ENCODE data around the gene HIRA. TPM values are rescaled to one million over a fixed set of nuclear protein-coding genes. Genes with fewer than 3 reads are reported as not detected.

HIRA gene
- total and polyA plus RNA-seq, 4 donors: 4.1 to 32.5 (median 23.0) TPM

DNA sequence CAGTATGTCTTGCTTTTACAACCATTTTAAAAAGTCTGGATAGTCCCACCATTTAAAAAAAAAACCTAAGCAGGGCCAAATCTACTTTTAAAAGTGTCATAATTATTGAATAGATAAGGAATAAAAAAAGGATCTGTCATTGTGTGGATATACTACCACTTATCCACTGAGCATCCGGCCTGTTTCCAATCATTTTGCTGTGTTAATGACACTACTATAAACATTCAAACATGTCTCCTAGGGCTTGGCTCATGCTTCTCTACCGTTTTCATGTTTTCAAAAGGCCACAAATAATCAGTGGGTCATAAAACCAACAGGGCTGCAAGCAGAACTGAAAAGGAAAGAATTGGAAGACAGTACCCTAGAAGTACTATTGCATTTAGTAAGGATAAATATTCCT is 28.5 kb upstream of the HIRA start:
- H3K27me3 ChIP-seq (ENCODE audit: control insufficient read depth in 4 of 4, insufficient read depth in 4 of 4, low read length in 3 of 4): no peaks in the 10 kb centered on the region
- no peaks in the 10 kb centered on the region for H3K9me3 ChIP-seq (ENCODE audit: control insufficient read depth in 4 of 4, low read length in 3 of 4)
- WGBS: 85% methylated on average over 2 of the region's 2 CpGs
- H3K4me3 ChIP-seq (ENCODE audit: low read depth in 1 of 3, low read length in 3 of 3): no peak overlapping the region
- H3K9ac ChIP-seq (ENCODE audit: low read depth in 1 of 2, low read length in 2 of 2): no peak overlapping the region
- peaks cover 5 to 58% (median 44%) of the 10 kb centered on the region in 4 donors for H3K36me3 ChIP-seq (ENCODE audit: control insufficient read depth in 4 of 4, insufficient read depth in 3 of 4, low read depth in 1 of 4, low read length in 3 of 4)
- H3K27ac ChIP-seq (ENCODE audit: low read depth in 1 of 2, low read length in 2 of 2): no peak overlapping the region
- H3K4me1 ChIP-seq (ENCODE audit: control insufficient read depth in 4 of 4, insufficient read depth in 4 of 4, low read length in 3 of 4): no peaks in the 10 kb centered on the region
- no peak for TF ChIP-seq SP1 (IDR thresholded peaks at IDR 0.05)
- TF ChIP-seq YY1 (IDR thresholded peaks at IDR 0.05): no peak
- no peak for TF ChIP-seq FOXA2 (IDR thresholded peaks at IDR 0.05)
- TF ChIP-seq TAF1 (conservative IDR thresholded peaks at IDR 0.05): no peak
- no peak for TF ChIP-seq NR2F2 (IDR thresholded peaks at IDR 0.05)
- no peak for TF ChIP-seq GABPA (IDR thresholded peaks at IDR 0.05 in 1 of 2, conservative IDR thresholded peaks at IDR 0.05 in 1 of 2)
- TF ChIP-seq, protein P1, sequence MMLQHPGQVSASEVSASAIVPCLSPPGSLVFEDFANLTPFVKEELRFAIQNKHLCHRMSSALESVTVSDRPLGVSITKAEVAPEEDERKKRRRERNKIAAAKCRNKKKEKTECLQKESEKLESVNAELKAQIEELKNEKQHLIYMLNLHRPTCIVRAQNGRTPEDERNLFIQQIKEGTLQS (IDR thresholded peaks at IDR 0.05): no peak
- no peak for TF ChIP-seq RXRA (IDR thresholded peaks at IDR 0.05)
- TF ChIP-seq, protein P2, sequence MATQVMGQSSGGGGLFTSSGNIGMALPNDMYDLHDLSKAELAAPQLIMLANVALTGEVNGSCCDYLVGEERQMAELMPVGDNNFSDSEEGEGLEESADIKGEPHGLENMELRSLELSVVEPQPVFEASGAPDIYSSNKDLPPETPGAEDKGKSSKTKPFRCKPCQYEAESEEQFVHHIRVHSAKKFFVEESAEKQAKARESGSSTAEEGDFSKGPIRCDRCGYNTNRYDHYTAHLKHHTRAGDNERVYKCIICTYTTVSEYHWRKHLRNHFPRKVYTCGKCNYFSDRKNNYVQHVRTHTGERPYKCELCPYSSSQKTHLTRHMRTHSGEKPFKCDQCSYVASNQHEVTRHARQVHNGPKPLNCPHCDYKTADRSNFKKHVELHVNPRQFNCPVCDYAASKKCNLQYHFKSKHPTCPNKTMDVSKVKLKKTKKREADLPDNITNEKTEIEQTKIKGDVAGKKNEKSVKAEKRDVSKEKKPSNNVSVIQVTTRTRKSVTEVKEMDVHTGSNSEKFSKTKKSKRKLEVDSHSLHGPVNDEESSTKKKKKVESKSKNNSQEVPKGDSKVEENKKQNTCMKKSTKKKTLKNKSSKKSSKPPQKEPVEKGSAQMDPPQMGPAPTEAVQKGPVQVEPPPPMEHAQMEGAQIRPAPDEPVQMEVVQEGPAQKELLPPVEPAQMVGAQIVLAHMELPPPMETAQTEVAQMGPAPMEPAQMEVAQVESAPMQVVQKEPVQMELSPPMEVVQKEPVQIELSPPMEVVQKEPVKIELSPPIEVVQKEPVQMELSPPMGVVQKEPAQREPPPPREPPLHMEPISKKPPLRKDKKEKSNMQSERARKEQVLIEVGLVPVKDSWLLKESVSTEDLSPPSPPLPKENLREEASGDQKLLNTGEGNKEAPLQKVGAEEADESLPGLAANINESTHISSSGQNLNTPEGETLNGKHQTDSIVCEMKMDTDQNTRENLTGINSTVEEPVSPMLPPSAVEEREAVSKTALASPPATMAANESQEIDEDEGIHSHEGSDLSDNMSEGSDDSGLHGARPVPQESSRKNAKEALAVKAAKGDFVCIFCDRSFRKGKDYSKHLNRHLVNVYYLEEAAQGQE (IDR thresholded peaks at IDR 0.05): no peak
- no peak for TF ChIP-seq HNF4A (conservative IDR thresholded peaks at IDR 0.05)
- no peak for TF ChIP-seq HNF4G (IDR thresholded peaks at IDR 0.05)
- TF ChIP-seq, protein P3, sequence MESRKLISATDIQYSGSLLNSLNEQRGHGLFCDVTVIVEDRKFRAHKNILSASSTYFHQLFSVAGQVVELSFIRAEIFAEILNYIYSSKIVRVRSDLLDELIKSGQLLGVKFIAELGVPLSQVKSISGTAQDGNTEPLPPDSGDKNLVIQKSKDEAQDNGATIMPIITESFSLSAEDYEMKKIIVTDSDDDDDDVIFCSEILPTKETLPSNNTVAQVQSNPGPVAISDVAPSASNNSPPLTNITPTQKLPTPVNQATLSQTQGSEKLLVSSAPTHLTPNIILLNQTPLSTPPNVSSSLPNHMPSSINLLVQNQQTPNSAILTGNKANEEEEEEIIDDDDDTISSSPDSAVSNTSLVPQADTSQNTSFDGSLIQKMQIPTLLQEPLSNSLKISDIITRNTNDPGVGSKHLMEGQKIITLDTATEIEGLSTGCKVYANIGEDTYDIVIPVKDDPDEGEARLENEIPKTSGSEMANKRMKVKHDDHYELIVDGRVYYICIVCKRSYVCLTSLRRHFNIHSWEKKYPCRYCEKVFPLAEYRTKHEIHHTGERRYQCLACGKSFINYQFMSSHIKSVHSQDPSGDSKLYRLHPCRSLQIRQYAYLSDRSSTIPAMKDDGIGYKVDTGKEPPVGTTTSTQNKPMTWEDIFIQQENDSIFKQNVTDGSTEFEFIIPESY (IDR thresholded peaks at IDR 0.05): no peak
- no peak for DNase-seq (ENCODE audit: low spot score)

DNA sequence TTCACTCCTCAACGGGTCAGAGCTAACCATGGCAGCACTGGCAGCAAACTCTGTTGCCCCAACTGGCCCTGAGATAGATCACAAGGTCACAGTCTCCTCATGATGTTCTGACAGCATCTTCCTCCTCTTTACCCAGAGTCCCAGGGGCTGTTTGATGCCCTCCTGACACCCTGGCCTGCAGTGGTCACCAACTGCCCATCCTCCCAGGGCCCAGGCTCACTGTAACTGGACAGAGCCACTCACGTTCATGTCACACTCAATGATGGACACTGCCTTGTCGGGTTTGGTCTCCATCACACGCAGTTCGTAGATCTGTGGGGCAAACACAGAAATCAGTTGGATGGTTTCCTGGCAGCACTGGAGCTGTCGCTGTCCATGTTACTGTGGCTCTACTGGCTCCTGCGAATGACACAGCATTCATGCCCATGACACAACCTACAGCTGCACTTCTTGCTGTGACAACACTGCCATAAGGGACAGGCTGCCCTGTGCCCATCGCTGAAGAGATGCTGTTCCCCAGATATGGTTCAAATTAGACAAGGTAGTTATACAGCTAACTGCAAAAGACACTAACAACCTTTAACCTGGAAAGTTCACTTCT is 26.4 kb upstream of the HIRA start:
- Histone ChIP-seq H3K9ac (ENCODE audit: low read depth in 1 of 2, low read length in 2 of 2) (no peak overlapping the region), H3K4me1 (ENCODE audit: control insufficient read depth in 4 of 4, insufficient read depth in 4 of 4, low read length in 3 of 4) (no peaks in the 10 kb centered on the region), H3K9me3 (ENCODE audit: control insufficient read depth in 4 of 4, low read length in 3 of 4) (no peaks in the 10 kb centered on the region), H3K36me3 (ENCODE audit: control insufficient read depth in 4 of 4, insufficient read depth in 3 of 4, low read depth in 1 of 4, low read length in 3 of 4) (peaks cover 5 to 61% (median 48%) of the 10 kb centered on the region in 4 donors), H3K4me3 (ENCODE audit: low read depth in 1 of 3, low read length in 3 of 3) (no peak overlapping the region), H3K27me3 (ENCODE audit: control insufficient read depth in 4 of 4, insufficient read depth in 4 of 4, low read length in 3 of 4) (no peaks in the 10 kb centered on the region), H3K27ac (ENCODE audit: low read depth in 1 of 2, low read length in 2 of 2) (no peak overlapping the region)
- DNase-seq (ENCODE audit: low spot score): no peak
- WGBS: 98% methylated on average over 8 of the region's 8 CpGs
- TF ChIP-seq YY1 (IDR thresholded peaks at IDR 0.05) (no peak), RXRA (IDR thresholded peaks at IDR 0.05) (no peak), FOXA1 (IDR thresholded peaks at IDR 0.05) (no peak), JUND (IDR thresholded peaks at IDR 0.05) (no peak), HNF4A (conservative IDR thresholded peaks at IDR 0.05) (no peak), GABPA (IDR thresholded peaks at IDR 0.05 in 1 of 2, conservative IDR thresholded peaks at IDR 0.05 in 1 of 2) (no peak), TAF1 (conservative IDR thresholded peaks at IDR 0.05) (no peak), EGR1 (IDR thresholded peaks at IDR 0.05; ENCODE audit: low read depth in 2 of 2) (no peak), RAD21 (IDR thresholded peaks at IDR 0.05) (no peak), SP1 (IDR thresholded peaks at IDR 0.05) (no peak)
- TF ChIP-seq, protein P2 (IDR thresholded peaks at IDR 0.05): no peak
- TF ChIP-seq, protein P1 (IDR thresholded peaks at IDR 0.05): no peak
- TF ChIP-seq, protein P3 (IDR thresholded peaks at IDR 0.05): no peak
- TF ChIP-seq, protein P4, sequence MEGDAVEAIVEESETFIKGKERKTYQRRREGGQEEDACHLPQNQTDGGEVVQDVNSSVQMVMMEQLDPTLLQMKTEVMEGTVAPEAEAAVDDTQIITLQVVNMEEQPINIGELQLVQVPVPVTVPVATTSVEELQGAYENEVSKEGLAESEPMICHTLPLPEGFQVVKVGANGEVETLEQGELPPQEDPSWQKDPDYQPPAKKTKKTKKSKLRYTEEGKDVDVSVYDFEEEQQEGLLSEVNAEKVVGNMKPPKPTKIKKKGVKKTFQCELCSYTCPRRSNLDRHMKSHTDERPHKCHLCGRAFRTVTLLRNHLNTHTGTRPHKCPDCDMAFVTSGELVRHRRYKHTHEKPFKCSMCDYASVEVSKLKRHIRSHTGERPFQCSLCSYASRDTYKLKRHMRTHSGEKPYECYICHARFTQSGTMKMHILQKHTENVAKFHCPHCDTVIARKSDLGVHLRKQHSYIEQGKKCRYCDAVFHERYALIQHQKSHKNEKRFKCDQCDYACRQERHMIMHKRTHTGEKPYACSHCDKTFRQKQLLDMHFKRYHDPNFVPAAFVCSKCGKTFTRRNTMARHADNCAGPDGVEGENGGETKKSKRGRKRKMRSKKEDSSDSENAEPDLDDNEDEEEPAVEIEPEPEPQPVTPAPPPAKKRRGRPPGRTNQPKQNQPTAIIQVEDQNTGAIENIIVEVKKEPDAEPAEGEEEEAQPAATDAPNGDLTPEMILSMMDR (IDR thresholded peaks at IDR 0.05; ENCODE audit: low read depth, low read length, missing input control): no peak
